ENCODE data around the gene SLC28A1. TPM values are rescaled to one million over a fixed set of nuclear protein-coding genes. Genes with fewer than 3 reads are reported as not detected.

Gene SLC28A1
- total and polyA plus RNA-seq, 2 of the 4 experiments (the other 2 are of a cell fraction): not detected

GRCh38 chr15:84910928-84911623 is 26.6 kb downstream of the SLC28A1 start (continued):
- TF ChIP-seq, protein P1, sequence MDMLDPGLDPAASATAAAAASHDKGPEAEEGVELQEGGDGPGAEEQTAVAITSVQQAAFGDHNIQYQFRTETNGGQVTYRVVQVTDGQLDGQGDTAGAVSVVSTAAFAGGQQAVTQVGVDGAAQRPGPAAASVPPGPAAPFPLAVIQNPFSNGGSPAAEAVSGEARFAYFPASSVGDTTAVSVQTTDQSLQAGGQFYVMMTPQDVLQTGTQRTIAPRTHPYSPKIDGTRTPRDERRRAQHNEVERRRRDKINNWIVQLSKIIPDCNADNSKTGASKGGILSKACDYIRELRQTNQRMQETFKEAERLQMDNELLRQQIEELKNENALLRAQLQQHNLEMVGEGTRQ (IDR thresholded peaks at IDR 0.05; ENCODE audit: low read depth, low read length): no peak

DNA sequence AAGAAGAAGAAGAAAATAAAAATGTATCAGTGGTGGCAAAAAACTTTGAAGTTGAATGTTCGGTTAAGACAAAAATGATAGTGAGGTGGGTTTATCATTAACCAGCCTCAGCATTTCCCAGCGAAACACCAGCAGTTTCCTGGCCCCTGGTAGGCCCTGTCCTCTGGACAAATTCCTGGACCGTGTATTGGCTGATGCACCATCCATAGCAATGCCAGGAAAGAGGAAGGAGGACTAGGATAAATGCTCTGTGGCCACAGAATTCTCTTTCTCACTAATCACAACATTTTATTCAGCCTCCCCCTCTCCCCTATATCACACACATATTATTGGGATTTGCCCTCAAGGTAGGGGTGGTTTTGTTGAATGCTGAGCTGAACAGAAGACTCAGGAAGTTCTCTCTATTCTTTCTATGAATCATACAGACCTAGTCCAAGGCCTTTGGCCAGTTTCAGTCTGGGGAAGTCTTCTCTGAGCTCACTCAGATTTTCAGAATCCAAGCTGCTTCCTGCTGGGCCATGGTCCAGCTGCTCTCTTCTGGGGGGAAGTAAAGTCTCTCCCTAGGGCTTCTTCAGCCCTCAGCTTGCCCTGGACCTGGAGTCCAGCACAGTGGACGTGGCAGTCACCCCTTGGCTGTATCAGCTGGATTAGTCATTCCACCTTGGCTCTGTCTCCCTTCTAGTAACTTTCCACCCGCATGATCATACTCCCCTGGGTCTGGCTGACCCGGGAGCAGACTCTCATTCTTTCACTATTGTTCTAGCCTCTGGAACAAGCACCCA is 27.6 kb downstream of the SLC28A1 start:
- no peaks in the 10 kb centered on the region for H3K36me3 ChIP-seq (ENCODE audit: control insufficient read depth, insufficient read depth, low read length)
- peak overlapping the region; percentile 53 to 93 for H4K8ac ChIP-seq (ENCODE audit: low read depth in 2 of 2, low read length in 2 of 2)
- peaks cover 20% of the 10 kb centered on the region for H3K4me1 ChIP-seq (ENCODE audit: control insufficient read depth, insufficient read depth, low read length)
- ChIA-PET CTCF (interaction anchor here (0.6 to 1.0 kb wide), 3 partner anchors 13 to 215 kb away, joined by 3 to 4 read pairs (median 4); no protein-coding TSS in a partner anchor), POLR2A (ENCODE audit: unreplicated experiment) (interaction anchor here (0.7 kb wide), 1 partner anchor 9 kb away, joined by 3 read pairs; no protein-coding TSS in a partner anchor)
- no CpG with 5 or more reads among the region's 6 CpGs for WGBS, 2 experiments (ENCODE audit: extremely low coverage in 2 of 2, insufficient read length in 1 of 2)
- peak overlapping the region; percentile 86 for H3K4ac ChIP-seq (ENCODE audit: low read depth, low read length)
- peak overlapping the region; percentile 31; the same call in 1 of the 2 replicates for H3K9ac ChIP-seq (ENCODE audit: low read depth, low read length)
- intact Hi-C loops (cut with micrococcal nuclease): no loop called here
- H2AK9ac ChIP-seq (replicated peaks; ENCODE audit: low read depth, low read length, poor library complexity): peak overlapping the region; percentile 96
- TF ChIP-seq RCOR1 (IDR thresholded peaks at IDR 0.05; ENCODE audit: insufficient replicate concordance, low read length) (peak; percentile 31), FOS (IDR thresholded peaks at IDR 0.05; ENCODE audit: low read depth, low read length) (0 out of 2 replicates have a peak, but pooled peaks have one; percentile 13), BHLHE40 (IDR thresholded peaks at IDR 0.05; ENCODE audit: low read depth, low read length) (peak; percentile 37; the same call in 1 of the 2 replicates), POLR2A (IDR thresholded peaks at IDR 0.05; ENCODE audit: low read depth, low read length) (no peak; the same call in 1 of the 2 replicates), MAZ (IDR thresholded peaks at IDR 0.05; ENCODE audit: borderline replicate concordance, low read depth, low read length) (peak; percentile 60; the same call in 1 of the 2 replicates)
- TF ChIP-seq, protein P2, sequence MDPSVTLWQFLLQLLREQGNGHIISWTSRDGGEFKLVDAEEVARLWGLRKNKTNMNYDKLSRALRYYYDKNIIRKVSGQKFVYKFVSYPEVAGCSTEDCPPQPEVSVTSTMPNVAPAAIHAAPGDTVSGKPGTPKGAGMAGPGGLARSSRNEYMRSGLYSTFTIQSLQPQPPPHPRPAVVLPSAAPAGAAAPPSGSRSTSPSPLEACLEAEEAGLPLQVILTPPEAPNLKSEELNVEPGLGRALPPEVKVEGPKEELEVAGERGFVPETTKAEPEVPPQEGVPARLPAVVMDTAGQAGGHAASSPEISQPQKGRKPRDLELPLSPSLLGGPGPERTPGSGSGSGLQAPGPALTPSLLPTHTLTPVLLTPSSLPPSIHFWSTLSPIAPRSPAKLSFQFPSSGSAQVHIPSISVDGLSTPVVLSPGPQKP (IDR thresholded peaks at IDR 0.05; ENCODE audit: borderline replicate concordance, low read depth, low read length): no peak
- ATAC-seq (ENCODE audit: low read depth): peak; percentile 90
- H3K23ac ChIP-seq (ENCODE audit: low read depth, low read length): peak overlapping the region; percentile 85
- peak overlapping the region; percentile 83 for H4K5ac ChIP-seq (ENCODE audit: low read depth, low read length)
- no peaks in the 10 kb centered on the region for H3K79me1 ChIP-seq (ENCODE audit: low read depth in 1 of 2, low read length in 2 of 2)
- H3K27me3 ChIP-seq (ENCODE audit: control insufficient read depth, insufficient read depth, low read length): no peaks in the 10 kb centered on the region
- no peak overlapping the region for H3K4me3 ChIP-seq (ENCODE audit: insufficient read depth, low read depth, low read length)
- H3K18ac ChIP-seq (ENCODE audit: low read depth, low read length): peak overlapping the region; percentile 89
- no TSS peak for BruUV-seq (replicated peaks)
- H2BK20ac ChIP-seq (ENCODE audit: low read depth, low read length): peak overlapping the region; percentile 86
- H3K9me1 ChIP-seq (ENCODE audit: insufficient read depth, low read length): peaks cover 21% of the 10 kb centered on the region
- peak overlapping the region; percentile 91 for H2BK120ac ChIP-seq (ENCODE audit: low read depth, low read length)
- no peaks in the 10 kb centered on the region for H4K20me1 ChIP-seq (ENCODE audit: insufficient read depth, low read length)
- peak overlapping the region; percentile 42 for H3K27ac ChIP-seq (ENCODE audit: insufficient read depth, low read length)
- H3K14ac ChIP-seq (replicated peaks; ENCODE audit: low read depth, low read length): peak overlapping the region; percentile 89
- H2AFZ ChIP-seq (replicated peaks; ENCODE audit: low read length, poor library complexity): peak overlapping the region; percentile 38
- peak; percentile 99 for DNase-seq
- H2BK5ac ChIP-seq (ENCODE audit: low read depth, low read length, poor library complexity, severe bottlenecking): peak overlapping the region; percentile 96
- H3K56ac ChIP-seq (ENCODE audit: extremely low read depth, insufficient read depth, low read length): peak overlapping the region; percentile 52
- peak overlapping the region; percentile 96 for H2AK5ac ChIP-seq (ENCODE audit: low read depth, low read length)
- peak overlapping the region; percentile 77 for H4K91ac ChIP-seq (ENCODE audit: insufficient read depth, low read depth, low read length)
- H3K4me2 ChIP-seq (ENCODE audit: low read depth, low read length): peak overlapping the region; percentile 43; the same call in 1 of the 2 replicates
- dilution Hi-C loops (cut with HindIII; ENCODE audit: low sequenced_read_pairs, unreplicated experiment): no loop called here
- H2BK15ac ChIP-seq (ENCODE audit: low read depth, low read length): peak overlapping the region; percentile 97
- in situ Hi-C loops (cut with MboI; ENCODE audit: low sequenced_read_pairs): no loop called here
- H3K9me3 ChIP-seq (ENCODE audit: control insufficient read depth, insufficient read depth, low read length): no peaks in the 10 kb centered on the region
